Testis (tissue), 2 donors: ENCODE results near the gene LIMS2.

Source experiments
- CTCF ChIP-seq, 3 experiments: fragments of 450-650 bp in 2 of 3; fragments of 200-600 bp in 1 of 3; sonication (generic) in 1 of 3; IDR thresholded peaks; one replicate each; pipeline ENCODE4 v1.5.1; 2016 to 2019; ENCODE audit warnings: antibody characterized with exemption in 3 of 3, mild to moderate bottlenecking in 2 of 3, moderate library complexity in 1 of 3
- POLR2A ChIP-seq: fragments of 450-650 bp; IDR thresholded peaks from one replicate; pipeline ENCODE4 v1.6.1; 2017; ENCODE audit warnings: antibody characterized with exemption, mild to moderate bottlenecking, moderate library complexity

DNA sequence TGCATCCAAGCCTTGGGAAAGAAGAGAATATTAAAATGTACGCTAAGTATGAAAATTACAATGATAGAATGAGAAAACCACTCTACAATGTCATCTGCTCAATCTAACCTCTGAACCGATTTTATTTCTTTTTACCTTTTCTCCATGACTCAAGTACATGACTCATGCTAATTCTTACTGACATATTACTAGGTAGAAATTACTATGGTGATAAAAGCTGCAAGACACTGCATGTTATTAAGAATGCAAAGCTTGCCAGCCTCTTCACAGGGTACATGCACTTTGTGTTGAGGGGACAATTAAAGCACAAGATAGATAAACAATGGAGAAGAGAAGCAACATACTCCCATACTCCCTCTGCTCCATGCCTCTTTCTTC, 46.6 kb upstream of the LIMS2 start:
- TF ChIP-seq CTCF (IDR thresholded peaks at IDR 0.05) (no peak), POLR2A (no peak)
